ENCODE measurements around the gene FRMPD2.

FRMPD2 gene, protein sequence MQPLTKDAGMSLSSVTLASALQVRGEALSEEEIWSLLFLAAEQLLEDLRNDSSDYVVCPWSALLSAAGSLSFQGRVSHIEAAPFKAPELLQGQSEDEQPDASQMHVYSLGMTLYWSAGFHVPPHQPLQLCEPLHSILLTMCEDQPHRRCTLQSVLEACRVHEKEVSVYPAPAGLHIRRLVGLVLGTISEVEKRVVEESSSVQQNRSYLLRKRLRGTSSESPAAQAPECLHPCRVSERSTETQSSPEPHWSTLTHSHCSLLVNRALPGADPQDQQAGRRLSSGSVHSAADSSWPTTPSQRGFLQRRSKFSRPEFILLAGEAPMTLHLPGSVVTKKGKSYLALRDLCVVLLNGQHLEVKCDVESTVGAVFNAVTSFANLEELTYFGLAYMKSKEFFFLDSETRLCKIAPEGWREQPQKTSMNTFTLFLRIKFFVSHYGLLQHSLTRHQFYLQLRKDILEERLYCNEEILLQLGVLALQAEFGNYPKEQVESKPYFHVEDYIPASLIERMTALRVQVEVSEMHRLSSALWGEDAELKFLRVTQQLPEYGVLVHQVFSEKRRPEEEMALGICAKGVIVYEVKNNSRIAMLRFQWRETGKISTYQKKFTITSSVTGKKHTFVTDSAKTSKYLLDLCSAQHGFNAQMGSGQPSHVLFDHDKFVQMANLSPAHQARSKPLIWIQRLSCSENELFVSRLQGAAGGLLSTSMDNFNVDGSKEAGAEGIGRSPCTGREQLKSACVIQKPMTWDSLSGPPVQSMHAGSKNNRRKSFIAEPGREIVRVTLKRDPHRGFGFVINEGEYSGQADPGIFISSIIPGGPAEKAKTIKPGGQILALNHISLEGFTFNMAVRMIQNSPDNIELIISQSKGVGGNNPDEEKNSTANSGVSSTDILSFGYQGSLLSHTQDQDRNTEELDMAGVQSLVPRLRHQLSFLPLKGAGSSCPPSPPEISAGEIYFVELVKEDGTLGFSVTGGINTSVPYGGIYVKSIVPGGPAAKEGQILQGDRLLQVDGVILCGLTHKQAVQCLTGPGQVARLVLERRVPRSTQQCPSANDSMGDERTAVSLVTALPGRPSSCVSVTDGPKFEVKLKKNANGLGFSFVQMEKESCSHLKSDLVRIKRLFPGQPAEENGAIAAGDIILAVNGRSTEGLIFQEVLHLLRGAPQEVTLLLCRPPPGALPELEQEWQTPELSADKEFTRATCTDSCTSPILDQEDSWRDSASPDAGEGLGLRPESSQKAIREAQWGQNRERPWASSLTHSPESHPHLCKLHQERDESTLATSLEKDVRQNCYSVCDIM (N-terminal part only)

DNA sequence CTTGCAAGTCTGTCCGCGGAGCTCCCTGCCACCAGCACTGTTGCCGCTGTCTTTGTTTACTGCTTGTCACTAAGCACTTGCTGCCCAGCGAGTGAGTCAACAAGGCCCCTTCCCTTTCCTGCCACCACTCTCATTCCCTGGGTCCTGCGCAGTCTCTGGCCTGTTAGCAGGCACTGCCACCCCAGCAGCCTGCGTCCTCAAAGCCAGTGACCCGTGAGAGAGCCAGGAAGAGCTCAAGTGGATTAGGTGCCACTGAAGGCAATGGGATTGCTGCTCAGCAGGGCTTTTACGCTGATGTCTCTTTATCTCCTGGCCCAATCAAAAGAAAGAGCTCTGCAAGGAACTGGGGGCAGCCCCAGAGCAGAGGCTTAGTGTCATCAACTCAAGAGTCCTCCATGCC is at the start of gene FRMPD2:
Gene FRMPD2, minus strand, starts transcription at position 61 of the 400 bp plus-strand sequence. CDS start 129 bp downstream, outside the sequence.
- DNase-seq (ENCODE audit: low read depth in 2 of 2) = no peak

DNA sequence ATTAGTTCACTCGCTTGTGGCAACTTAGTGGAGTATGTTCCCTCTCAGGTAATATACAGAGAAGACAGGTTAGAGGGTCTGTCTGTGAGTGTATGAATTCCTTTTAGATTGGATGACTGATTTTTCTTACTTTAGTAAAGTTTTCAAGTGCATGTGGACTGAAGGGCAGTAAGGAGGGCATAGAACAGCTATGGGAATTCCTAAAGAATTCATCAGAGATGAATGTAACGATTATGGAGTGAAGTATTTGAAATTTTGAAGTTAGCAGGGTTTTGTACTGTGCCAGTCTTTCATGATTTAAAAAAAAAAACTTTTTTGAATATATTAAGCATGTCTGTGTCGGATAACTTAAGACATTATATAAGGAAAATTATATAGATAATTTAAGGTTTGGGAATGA is 47.5 kb upstream of the FRMPD2 start:
- DNase-seq (ENCODE audit: low read depth in 2 of 2) = no peak

DNA sequence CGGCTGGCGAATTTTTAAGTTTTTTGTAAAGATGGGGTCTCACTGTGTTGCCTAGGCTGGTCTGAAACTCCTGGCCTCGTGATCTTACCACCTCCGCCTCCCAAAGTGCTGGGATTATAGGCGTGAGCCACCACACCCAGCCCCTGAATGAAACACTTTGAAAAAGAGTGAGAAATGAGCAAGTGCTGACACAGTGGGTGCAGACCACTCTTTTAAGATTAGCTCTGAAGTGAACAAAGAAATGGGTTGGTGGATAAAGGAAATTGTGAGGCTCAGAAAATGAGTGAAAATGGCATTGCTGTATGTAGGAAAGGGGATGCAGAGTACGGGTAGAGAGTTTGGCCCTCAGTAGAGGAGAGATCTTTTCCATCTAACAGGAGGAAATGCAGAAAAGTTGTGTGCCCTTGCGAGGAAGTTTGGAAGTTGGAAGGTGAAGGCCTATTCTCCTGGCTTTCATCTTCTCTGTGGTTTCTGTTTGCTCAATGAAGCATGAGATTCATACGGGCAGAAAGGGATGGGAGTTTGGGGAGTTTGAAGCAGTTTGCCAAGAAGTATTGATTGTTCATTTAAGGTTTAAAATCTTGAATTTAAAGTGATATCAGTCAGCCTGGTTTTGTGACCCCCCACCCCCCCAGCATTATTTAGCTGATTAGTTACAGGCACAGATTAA is 43.0 kb upstream of the FRMPD2 start:
- DNase-seq (ENCODE audit: low read depth in 2 of 2) = no peak

DNA sequence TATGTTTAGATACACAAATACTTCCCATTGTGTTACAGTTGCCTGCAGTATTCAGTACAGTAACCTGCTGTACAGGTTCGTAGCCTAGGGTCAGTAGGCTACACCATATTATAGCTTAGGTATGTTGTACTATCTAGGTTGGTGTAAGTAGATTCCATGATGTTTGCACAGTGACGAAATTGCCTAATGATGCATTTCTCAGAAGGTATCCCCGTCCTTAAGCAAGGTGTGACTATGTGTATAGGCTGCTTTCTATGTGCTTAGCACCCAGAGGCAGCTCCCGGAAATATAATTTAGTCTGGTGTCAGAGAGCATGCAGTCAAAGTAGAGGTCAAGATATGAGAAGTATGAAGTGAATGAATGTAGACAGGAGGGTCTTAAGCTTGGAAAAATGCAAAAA is 41.7 kb upstream of the FRMPD2 start:
- no peak for DNase-seq (ENCODE audit: low read depth in 2 of 2)

DNA sequence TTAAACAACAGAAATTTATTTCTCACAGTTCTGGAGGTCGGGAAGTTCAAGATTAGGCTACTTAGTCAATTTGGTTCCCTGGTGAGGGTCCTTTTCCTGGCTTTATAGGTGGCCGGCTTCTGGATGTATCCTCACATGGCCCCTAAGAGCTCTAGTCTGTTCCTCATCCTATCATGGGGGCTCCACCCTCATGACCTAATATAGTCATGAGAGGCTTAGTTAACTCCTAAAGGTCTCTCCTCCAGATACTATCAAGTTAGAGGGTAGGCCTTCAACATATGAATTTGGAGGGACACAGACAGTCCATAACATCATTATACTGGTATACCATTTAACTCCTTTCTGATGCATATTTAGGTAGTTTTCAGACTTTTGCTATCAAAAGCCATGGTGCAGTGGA is 39.6 kb upstream of the FRMPD2 start:
- DNase-seq (ENCODE audit: low read depth in 2 of 2) = no peak

DNA sequence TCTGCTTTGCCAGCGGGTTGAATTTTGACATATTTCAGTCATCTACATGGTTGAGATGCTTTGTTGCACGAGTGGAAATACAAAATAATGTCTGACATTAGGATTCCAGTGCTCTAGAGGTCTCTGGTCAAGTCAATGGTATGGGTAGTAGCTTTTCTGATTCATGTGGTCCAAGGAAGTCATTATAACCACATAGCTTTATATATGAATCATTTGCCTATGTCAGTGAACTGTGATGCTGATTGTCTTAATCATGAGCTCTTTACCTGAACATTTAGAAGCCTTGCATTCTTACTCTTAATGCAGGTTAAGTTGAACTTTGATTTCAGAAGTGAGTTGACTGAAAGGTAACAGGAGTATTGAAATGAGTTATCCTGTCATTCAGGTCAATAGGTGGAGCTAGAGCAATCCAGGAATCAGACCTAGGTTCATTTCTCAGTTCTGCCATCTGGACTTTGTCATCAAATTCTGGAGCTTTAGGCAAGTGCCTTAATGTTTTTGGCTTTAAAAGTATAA is 35.3 kb upstream of the FRMPD2 start:
- no peak for DNase-seq (ENCODE audit: low read depth in 2 of 2)

DNA sequence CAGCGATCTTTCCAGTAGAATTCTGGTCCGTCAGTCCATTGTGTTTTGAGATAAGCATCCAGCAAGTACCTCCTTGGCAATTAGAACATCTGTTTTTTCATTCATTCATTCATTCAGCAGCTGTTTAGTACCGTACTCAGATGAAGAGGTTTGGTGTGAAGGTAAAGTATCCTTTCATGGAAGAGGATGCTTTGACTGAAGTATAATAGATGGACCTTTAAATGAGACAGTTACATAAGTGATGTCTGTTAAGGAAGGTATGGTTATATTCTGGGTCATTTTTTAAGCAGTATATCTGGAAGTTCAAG is 33.2 kb upstream of the FRMPD2 start:
- no peak for DNase-seq (ENCODE audit: low read depth in 2 of 2)

DNA sequence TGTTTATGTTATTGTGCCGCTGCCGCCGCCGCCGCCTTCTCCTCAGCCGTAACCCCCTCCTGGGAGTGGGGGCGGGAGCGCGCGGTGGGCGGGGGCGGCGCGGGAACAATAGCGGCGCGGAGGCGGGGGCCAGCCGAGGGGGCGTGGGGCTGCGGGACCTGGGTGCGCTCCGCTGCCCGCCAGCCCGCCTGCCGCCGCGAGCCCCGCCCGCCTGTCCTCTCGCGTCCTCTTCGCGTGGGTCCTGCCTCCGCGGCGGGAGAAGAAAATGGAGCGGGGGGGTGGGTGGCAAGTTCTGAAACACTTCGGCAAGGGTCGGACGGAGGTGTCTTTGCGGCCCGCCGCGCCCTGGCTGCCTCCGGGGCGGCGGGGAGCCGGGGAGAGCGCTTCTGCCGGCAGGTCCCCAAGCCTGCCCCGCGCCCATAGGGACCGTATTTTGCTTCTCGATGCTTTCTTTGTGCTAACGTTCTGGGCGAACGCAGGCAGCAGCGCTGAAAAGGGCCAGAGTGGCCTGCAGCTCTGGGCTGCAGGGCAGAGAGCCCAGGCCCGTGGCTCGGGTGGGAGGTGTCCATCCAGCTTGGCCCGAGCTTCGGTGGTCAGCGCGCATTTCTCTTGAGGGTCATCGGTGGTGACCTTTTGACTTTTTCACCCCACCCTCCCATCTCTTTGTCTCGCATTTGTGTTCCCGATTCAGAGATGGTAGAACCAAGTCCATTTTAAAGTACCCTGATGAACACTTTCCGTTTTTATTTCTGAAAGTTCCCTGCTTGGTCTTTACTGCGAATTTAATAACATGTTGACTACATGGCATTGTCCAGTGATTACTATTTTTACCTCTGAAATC is 32.6 kb upstream of the FRMPD2 start:
- peak; percentile 26 to 46 for DNase-seq (ENCODE audit: low read depth in 2 of 2)

DNA sequence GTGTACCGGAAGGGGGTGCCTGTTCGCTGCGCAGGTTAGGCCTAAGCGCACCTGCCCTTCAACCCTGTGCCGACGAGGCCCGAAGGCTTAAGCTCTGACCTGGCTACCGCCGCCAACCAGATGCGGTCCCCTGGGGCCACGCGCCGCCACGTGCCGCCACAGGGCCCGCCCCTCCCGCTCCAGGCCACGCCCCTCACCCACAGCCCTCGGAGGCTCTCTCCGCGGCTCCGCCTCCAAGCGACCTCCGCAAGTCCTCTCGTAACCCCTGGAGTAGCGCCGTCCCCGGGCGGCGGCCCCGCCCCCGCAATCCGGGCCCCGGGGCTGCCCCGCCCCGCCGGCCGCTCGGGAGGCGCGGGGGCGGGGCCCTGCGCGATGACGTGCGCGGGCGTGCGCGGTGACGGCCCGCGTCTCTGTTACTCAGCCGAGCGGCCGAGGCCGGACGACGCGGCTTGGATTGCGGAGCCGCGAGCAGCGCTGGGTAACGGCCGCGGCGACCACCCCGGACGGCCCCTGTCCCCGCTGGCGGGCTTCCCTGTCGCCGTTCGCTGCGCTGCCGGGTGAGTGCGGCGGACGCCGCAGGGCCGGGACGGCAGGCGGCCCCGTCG is 31.9 kb upstream of the FRMPD2 start, which contains the start of gene MAPK8:
Gene MAPK8, plus strand, starts transcription at position 413 of the 605 bp plus-strand sequence. CDS start 94,984 bp downstream, outside the sequence.
- DNase-seq (ENCODE audit: low read depth in 2 of 2) = peak; percentile 79 to 84

DNA sequence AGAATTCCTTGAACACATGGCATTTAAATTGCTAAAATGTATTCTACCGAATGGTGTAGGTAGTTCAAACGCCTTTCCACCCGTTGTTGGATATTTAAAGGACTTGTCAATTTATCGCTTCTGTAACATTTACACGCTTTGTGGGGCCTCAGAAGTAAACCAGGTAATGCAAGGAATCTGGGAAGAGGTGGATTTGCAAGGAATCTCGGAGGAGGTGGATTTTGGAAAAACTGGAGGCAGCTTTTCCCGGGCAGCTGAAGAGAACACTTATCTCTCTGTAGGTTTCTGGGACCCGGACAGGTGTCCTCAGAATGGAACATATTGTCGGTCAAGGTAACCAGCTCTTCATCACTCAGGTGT is 31.4 kb upstream of the FRMPD2 start:
- no peak for DNase-seq (ENCODE audit: low read depth in 2 of 2)

DNA sequence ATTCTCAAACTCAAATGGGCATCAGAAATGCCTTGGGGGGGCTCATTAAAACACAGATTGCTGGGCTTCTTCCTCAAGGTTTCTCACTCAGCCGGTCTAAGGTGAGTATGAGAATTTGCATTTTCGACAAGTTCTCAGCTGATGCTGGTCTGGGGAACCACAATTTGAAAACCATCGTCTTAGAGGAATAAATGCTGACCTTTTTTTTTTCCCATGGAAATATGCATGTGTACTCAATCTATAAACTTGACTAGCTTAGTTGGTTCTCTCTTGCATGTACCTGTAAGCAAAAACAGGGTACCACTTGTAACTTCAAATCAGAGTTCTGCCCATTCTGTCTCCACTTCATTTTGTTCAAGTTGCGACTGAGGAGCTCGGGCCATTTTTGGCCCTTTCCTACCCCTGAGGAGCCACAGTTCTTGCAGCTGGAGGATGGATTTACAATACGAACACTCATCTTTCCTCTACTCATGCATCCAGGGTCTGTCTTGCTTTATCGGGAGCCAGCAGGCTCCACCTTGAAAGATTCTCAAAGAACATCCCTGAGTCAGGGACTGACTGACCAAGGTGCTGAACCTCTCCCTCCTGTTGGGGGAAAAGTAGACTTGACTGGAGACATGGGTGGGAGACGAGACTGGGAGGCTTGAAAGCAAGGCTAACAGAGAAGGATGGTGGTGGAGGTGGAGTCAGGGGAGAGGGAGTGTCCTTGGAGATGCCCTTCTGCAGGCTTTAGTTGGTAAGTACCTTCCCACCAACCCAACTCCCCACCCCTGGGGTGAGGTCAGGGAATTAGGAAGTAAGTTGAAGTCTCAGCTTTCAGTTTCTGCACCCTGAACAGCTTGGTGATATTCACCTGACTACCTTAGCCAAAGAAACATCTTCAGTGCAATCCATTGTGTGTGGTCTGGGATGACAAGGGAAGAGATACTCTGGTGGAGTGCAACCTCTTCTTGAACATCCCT is 28.3 kb upstream of the FRMPD2 start:
- no peak for DNase-seq (ENCODE audit: low read depth in 2 of 2)

DNA sequence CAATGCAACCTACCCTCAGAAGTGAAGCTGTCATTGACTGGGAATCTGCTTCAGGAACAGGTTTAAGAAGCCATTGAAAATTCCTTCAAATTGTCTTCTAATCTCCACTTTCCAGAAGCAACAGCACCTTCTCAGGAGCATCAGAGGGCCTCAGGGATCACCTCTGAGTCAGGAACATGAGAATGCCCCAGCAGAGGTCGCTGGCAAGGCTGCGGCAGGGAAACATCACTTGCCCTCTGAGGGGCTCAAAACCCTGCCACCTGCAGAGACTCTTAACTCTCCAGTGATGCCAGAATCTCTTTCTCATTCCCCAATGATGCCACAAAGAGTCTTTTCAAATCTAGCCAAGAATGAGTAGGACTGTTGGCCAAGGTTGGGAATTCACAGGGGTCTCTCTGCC is 26.1 kb upstream of the FRMPD2 start:
- DNase-seq (ENCODE audit: low read depth in 2 of 2) = no peak

DNA sequence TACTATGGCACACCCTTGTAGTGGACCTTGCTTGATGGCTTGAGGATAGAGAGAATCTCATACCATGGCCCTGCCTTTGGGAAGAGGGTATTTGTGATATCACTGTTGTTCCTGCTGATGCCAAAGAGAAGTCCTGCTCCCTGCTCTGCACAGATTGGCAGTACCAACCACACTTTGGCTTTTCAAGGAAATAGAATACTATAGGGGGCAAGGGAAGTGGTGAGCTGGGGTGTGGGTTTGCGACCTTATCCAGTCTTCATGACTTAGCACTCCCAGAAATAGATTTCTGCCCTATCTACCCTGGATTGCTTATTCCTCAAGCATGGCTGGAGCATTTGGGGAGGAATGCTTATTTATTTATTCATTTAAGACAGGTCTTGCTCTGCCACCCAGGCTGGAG is 25.2 kb upstream of the FRMPD2 start:
- no peak for DNase-seq (ENCODE audit: low read depth in 2 of 2)

DNA sequence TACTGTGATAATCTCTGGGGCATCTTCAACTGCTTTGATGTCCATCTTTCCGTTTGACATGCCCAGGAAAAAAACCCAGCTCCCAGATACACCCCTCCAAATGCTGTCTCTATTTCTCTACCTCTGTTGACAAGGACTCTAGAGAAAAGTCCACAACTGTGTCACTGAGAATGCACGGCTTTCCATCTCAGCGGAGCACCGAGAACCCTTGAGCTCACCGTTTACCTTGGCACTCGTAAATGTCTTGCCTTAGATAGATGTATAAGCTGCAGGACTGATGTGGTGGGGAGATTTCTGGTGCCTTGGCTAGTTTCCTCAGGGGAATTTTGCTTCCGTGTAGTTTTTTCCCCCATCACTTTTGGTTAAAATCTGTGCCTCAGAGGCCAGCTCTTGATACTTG is 24.6 kb upstream of the FRMPD2 start:
- DNase-seq (ENCODE audit: low read depth in 2 of 2) = no peak

DNA sequence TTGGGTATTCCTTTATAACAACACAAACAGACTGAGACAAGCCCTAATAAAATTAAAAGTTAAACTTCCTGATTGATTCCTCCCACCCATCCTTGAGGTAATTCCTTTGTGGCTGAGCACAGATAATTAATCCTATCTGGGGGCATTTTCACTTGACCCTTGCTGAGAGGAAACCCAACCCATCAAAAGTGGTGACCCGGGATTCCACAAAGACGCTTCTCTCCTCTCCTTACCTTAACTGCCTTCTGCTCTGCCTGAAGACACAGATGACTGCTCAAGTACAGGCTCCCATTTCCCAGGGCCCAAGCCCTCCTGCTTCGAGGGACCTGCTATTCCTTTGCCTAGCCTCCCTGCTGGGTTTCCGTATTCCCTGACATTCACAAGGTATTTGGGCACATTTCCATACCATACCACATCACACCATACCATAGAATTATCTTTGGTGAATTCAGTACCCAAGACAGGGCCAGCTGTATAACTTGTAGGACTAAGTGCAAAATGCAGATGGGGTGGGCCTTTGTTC is 22.1 kb upstream of the FRMPD2 start:
- no peak for DNase-seq (ENCODE audit: low read depth in 2 of 2)

DNA sequence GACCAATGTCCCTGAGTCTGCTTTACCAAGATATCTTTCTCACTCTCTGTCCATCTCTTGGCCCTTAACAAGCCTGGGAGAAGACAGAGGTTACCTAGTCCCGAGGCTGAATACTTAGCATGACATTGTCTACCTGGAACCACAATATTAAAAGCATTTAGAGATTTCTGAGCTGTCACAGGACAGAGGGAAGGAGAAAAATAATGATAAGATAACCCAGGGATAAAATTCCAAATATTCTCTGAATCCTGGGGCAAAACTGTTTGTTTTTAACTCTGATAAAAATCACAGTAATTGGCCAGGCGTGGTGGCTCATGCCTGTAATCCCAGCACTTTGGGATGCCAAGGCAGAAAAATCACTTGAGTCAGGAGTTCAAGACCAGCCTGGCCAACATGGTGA is 19.9 kb upstream of the FRMPD2 start:
- DNase-seq (ENCODE audit: low read depth in 2 of 2) = no peak

DNA sequence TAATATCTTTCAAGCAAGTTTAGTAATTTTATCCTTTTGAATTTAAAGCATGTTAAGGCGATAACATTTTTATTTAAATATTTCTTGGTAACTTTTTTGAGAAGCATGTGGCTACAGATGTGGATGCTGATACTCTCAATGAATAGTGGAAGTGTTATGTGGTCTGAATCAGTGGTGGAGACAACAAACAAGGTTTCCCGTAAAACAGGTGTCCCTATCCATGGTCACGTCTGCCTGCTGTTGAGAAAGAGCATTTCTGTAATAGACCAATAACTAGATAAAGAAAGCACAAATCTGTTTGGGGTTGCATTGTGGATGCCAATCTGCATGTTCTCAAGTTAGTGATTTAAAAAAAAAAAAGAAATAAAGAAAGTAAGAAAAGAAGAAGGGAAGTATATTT is 18.1 kb upstream of the FRMPD2 start:
- no peak for DNase-seq (ENCODE audit: low read depth in 2 of 2)

DNA sequence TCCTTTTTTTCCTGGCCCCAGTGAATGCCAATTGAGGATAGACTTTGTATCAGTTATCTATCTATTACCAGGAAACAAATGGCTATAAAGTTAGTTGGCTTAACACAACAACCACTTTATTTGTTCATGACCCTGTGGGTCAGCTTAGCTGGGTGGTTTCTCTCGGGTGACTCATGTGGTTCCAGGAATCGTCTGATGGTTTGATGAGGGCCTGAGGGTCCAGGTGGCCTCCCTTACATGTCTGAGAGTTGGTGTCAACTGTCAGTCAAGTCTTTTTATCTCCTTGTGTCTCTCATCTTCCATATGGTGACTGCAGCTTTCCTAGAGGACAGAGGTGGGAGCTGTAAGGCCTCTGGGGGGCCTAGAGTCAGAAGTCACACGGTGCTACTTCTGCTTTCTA is 16.7 kb upstream of the FRMPD2 start:
- DNase-seq (ENCODE audit: low read depth in 2 of 2) = no peak

DNA sequence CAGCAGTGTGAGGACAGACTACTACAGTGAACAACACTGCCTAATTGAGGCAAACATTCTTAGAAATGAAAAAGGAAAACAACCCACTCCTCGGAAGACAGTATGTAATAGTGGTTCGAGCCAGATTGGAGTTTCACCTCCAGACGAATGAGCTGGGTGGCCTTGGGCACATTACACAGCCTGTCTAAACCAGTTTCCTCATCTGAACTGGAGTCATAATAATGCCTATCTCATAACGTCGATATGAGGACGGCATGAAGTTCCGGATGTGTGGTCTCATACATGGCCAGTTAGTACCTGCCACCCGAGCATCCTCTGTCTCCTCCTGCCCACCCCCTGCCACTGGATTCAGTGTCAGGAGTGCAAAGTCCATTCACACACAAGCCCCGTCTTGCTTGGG is 15.8 kb upstream of the FRMPD2 start:
- no peak for DNase-seq (ENCODE audit: low read depth in 2 of 2)
